ENCODE data around the gene XPC.

- no peak for TF ChIP-seq POLR2AphosphoS5 (IDR thresholded peaks at IDR 0.05; ENCODE audit: low read depth, low read length)
- TF ChIP-seq USF2 (IDR thresholded peaks at IDR 0.05; ENCODE audit: borderline replicate concordance, low read depth, low read length): no peak
- TF ChIP-seq CTCF (IDR thresholded peaks at IDR 0.05): no peak
- no peak for TF ChIP-seq RCOR1 (IDR thresholded peaks at IDR 0.05; ENCODE audit: low read length)
- no peak for TF ChIP-seq EP300 (IDR thresholded peaks at IDR 0.05; ENCODE audit: borderline replicate concordance in 1 of 2, low read depth in 1 of 2, low read length in 1 of 2)
- TF ChIP-seq YY1 (IDR thresholded peaks at IDR 0.05; ENCODE audit: low read depth): no peak
- no peak for TF ChIP-seq SMC3 (IDR thresholded peaks at IDR 0.05; ENCODE audit: low read depth, low read length)
- no peak for TF ChIP-seq MXI1 (IDR thresholded peaks at IDR 0.05; ENCODE audit: low read depth, low read length)
- no peak for TF ChIP-seq GABPA (IDR thresholded peaks at IDR 0.05; ENCODE audit: low read depth)
- no peak for TF ChIP-seq TAF1 (IDR thresholded peaks at IDR 0.05; ENCODE audit: borderline replicate concordance, low read depth, low read length)
- TF ChIP-seq NRF1 (IDR thresholded peaks at IDR 0.05; ENCODE audit: low read depth, low read length): no peak
- no peak for TF ChIP-seq ZBTB33 (IDR thresholded peaks at IDR 0.05; ENCODE audit: borderline replicate concordance, low read depth)
- no peak for TF ChIP-seq SIN3A (IDR thresholded peaks at IDR 0.05; ENCODE audit: borderline replicate concordance, low read depth, low read length)
- TF ChIP-seq MAX (IDR thresholded peaks at IDR 0.05; ENCODE audit: low read depth): no peak
Measured at GRCh38 chr3:14156843-14157561, 21.4 kb downstream of the XPC start.

Measured in SK-N-SH (cell line).